HG02588 (cell line): ENCODE data around the gene OR2S2.

Experiments
- ATAC-seq: cut with Tn5 transposase; IDR thresholded peaks from one replicate; pipeline ENCODE4 v1.9.1; 2021; ENCODE audit warnings: mild to moderate bottlenecking, moderate library complexity; ENCODE audit not compliant: unreplicated experiment

Gene OR2S2

GRCh38 chr9:35910613-35911359, 47.2 kb downstream of the OR2S2 start:
- no peak for ATAC-seq

- no peak for ATAC-seq
Measured at GRCh38 chr9:35909687-35910612, 48.0 kb downstream of the OR2S2 start.

- ATAC-seq = no peak
Measured at GRCh38 chr9:35909274-35909673, 48.7 kb downstream of the OR2S2 start, which contains the start of gene SPAAR. SPAAR (plus strand) TSS chr9:35909490; CDS start chr9:35910464, 974 bp downstream.

- no peak for ATAC-seq
Measured at GRCh38 chr9:35908504-35909125, 49.3 kb downstream of the OR2S2 start.

GRCh38 chr9:35907711-35908503, 50.0 kb downstream of the OR2S2 start:
- no peak for ATAC-seq
